SK-N-SH (cell line): ENCODE data around the gene GPR25. TPM values are rescaled to one million over a fixed set of nuclear protein-coding genes. Genes with fewer than 3 reads are reported as not detected.

Experiments
- CTCF ChIA-PET: fragments of 300-600, 350-600 bp; formaldehyde crosslinking; extraction: SDS; loops from one replicate; lab custom pipeline; 2021; lab: Yijun Ruan, JAX
- POLR2A ChIA-PET: fragments of 350-600 bp; sonication (Branson Sonifier 250); formaldehyde crosslinking; extraction: SDS; loops from one replicate; lab custom pipeline; 2020; ENCODE audit warnings: antibody characterized with exemption, inconsistent platforms; lab: Yijun Ruan, JAX
- DNase-seq: peaks from one replicate; pipeline ENCODE4 v3.0.0; 2012
- H2AFZ ChIP-seq: fragments of 200-600 bp; sonication (generic); 2 replicates; pipeline ENCODE4 v1.8.1; 2016; ENCODE audit warnings: antibody characterized with exemption, mild to moderate bottlenecking, low read depth
- H3F3A ChIP-seq: fragments of 200-600 bp; sonication (generic); replicated peaks from 2 replicates; pipeline ENCODE3; 2016; ENCODE audit warnings: antibody characterized with exemption, mild to moderate bottlenecking; ENCODE audit not compliant: insufficient read depth
- H3K27ac ChIP-seq, 2 experiments: fragments of 200-500 bp in 1 of 2; fragments of 200-600 bp in 1 of 2; sonication (Bioruptor generic) in 1 of 2; sonication (generic), shearing (Covaris generic) in 1 of 2; 2 replicates each; pipeline versions ENCODE4 v1.5.1 to v1.6.1; 2014 to 2016; ENCODE audit warnings: low read depth in 2 of 2, inconsistent platforms in 1 of 2, low read length in 1 of 2, mild to moderate bottlenecking in 1 of 2, mixed read lengths in 1 of 2
- H3K27me3 ChIP-seq: fragments of 200-600 bp; sonication (generic), shearing (Covaris generic); 2 replicates; pipeline ENCODE4 v1.6.1; 2016; ENCODE audit warnings: mixed run types; ENCODE audit not compliant: insufficient read depth
- H3K36me3 ChIP-seq, 2 experiments: fragments of 200-500 bp in 1 of 2; fragments of 200-600 bp in 1 of 2; sonication (Bioruptor generic) in 1 of 2; sonication (generic) in 1 of 2; replicated peaks in 1 of 2; 2 replicates each; pipeline versions ENCODE3 to v1.5.1; 2014 to 2016; ENCODE audit warnings: low read length in 1 of 2, mild to moderate bottlenecking in 1 of 2; ENCODE audit not compliant: insufficient read depth in 2 of 2, control insufficient read depth in 1 of 2
- H3K4me1 ChIP-seq, 2 experiments: fragments of 200-500 bp in 1 of 2; fragments of 200-600 bp in 1 of 2; sonication (Bioruptor generic) in 1 of 2; sonication (generic), shearing (Covaris generic) in 1 of 2; 2 replicates each; pipeline versions ENCODE4 v1.5.1 to v1.6.1; 2014 to 2016; ENCODE audit warnings: low read depth in 1 of 2, low read length in 1 of 2, mixed run types in 1 of 2; ENCODE audit not compliant: insufficient read depth in 2 of 2, control insufficient read depth in 1 of 2
- H3K4me2 ChIP-seq: fragments of 200-600 bp; sonication (generic), shearing (Covaris generic); 2 replicates; pipeline ENCODE4 v1.6.1; 2017; ENCODE audit warnings: mixed run types
- H3K4me3 ChIP-seq, 2 experiments: fragments of 200-500 bp in 1 of 2; fragments of 200-600 bp in 1 of 2; sonication (Bioruptor generic) in 1 of 2; sonication (generic), shearing (Covaris generic) in 1 of 2; 2 replicates each; pipeline versions ENCODE4 v1.5.1 to v1.8.1; 2014 to 2016; ENCODE audit warnings: low read depth in 2 of 2, inconsistent platforms in 1 of 2, low read length in 1 of 2, mild to moderate bottlenecking in 1 of 2, mixed read lengths in 1 of 2, moderate library complexity in 1 of 2
- H3K79me2 ChIP-seq: fragments of 200-600 bp; sonication (generic); 2 replicates; pipeline ENCODE4 v1.8.1; 2017; ENCODE audit warnings: mild to moderate bottlenecking; ENCODE audit not compliant: insufficient read depth
- H3K9ac ChIP-seq: fragments of 200-600 bp; sonication (generic); 2 replicates; pipeline ENCODE4 v1.6.1; 2017; ENCODE audit warnings: mixed run types
- H3K9me2 ChIP-seq: fragments of 200-600 bp; sonication (generic); 2 replicates; pipeline ENCODE4 v1.6.1; 2017; ENCODE audit warnings: mixed run types
- H3K9me3 ChIP-seq: fragments of 200-600 bp; sonication (generic); 2 replicates; pipeline ENCODE4 v1.6.1; 2017; ENCODE audit warnings: mixed run types, mild to moderate bottlenecking, moderate library complexity
- H4K20me1 ChIP-seq: fragments of 200-600 bp; sonication (generic); 2 replicates; pipeline ENCODE4 v1.6.1; 2017; ENCODE audit warnings: mild to moderate bottlenecking, mixed run types; ENCODE audit not compliant: insufficient read depth
- EP300 ChIP-seq, 2 experiments: IDR thresholded peaks; 2 replicates each; pipeline versions ENCODE4 v1.4.0 to v1.6.1; 2012; ENCODE audit warnings: borderline replicate concordance in 1 of 2, low read depth in 1 of 2, low read length in 1 of 2
- GATA2 ChIP-seq: sonication (generic); formaldehyde crosslinking; IDR thresholded peaks from 2 replicates; pipeline ENCODE4 v1.5.0; 2020; ENCODE audit warnings: mild to moderate bottlenecking, missing genetic modification reagents
- JUND ChIP-seq: IDR thresholded peaks from 2 replicates; pipeline ENCODE4 v1.4.0; 2012
- POLR2AphosphoS5 ChIP-seq: IDR thresholded peaks from 2 replicates; pipeline ENCODE4 v1.6.1; 2012; ENCODE audit warnings: low read depth, low read length
- RCOR1 ChIP-seq: fragments of 150-350 bp; IDR thresholded peaks from 2 replicates; pipeline ENCODE4 v1.6.1; 2017; ENCODE audit warnings: antibody characterized with exemption, low read length
- RFX5 ChIP-seq: IDR thresholded peaks from 2 replicates; pipeline ENCODE4 v1.6.1; 2012; ENCODE audit warnings: mild to moderate bottlenecking, improper control_type of control experiment, low read length
- TAF1 ChIP-seq: IDR thresholded peaks from 2 replicates; pipeline ENCODE4 v1.6.1; 2012; ENCODE audit warnings: low read depth, mild to moderate bottlenecking, low read length, moderate library complexity, borderline replicate concordance
- TEAD4 ChIP-seq: IDR thresholded peaks from 2 replicates; pipeline ENCODE4 v1.4.0; 2012; ENCODE audit warnings: mild to moderate bottlenecking, borderline replicate concordance; ENCODE audit not compliant: insufficient read depth
- YY1 ChIP-seq: IDR thresholded peaks from 2 replicates; pipeline ENCODE4 v1.4.0; 2012; ENCODE audit warnings: low read depth, mild to moderate bottlenecking
- WGBS: methylation state at CpG from one replicate; pipeline ENCODE4 v1.1.6; 2017; ENCODE audit warnings: low lambda C conversion rate; 5-methylcytosine and 5-hydroxymethylcytosine counted together
- polyA plus RNA-seq, 3 experiments: library from polyadenylated mRNA; depleted of rRNA; stranded (reverse); fragments of >200 nt; gene quantifications; 2 replicates each; pipeline ENCODE4 v1.2.3, GENCODE V29; 2012
- TF ChIP-seq, protein P1 (sequence below): fragments of 150-350 bp; IDR thresholded peaks from 2 replicates; pipeline ENCODE4 v1.6.1; 2017; ENCODE audit warnings: antibody characterized with exemption, low read length, low read depth, borderline replicate concordance
- TF ChIP-seq, protein P2 (sequence below): IDR thresholded peaks from 2 replicates; pipeline ENCODE4 v1.4.0; 2012; ENCODE audit warnings: low read depth, borderline replicate concordance
- TF ChIP-seq, protein P3 (sequence below): IDR thresholded peaks from 2 replicates; pipeline ENCODE4 v1.4.0; 2012; ENCODE audit warnings: low read depth
- TF ChIP-seq, protein P4 (sequence below): IDR thresholded peaks from 2 replicates; pipeline ENCODE4 v1.4.0; 2012; ENCODE audit warnings: low read depth, borderline replicate concordance
- TF ChIP-seq, protein P5 (sequence below): fragments of 200-600 bp; sonication (generic); IDR thresholded peaks from 2 replicates; pipeline ENCODE4 v1.6.1; 2017; ENCODE audit warnings: antibody characterized with exemption, mild to moderate bottlenecking, moderate library complexity
- TF ChIP-seq, protein P6 (sequence below): IDR thresholded peaks from 2 replicates; pipeline ENCODE4 v1.6.1; 2012; ENCODE audit warnings: mild to moderate bottlenecking, low read depth, low read length, moderate library complexity

The GPR25 gene
- polyA plus RNA-seq, 1 of the 3 experiments (the other 2 are of a cell fraction) = not detected

DNA sequence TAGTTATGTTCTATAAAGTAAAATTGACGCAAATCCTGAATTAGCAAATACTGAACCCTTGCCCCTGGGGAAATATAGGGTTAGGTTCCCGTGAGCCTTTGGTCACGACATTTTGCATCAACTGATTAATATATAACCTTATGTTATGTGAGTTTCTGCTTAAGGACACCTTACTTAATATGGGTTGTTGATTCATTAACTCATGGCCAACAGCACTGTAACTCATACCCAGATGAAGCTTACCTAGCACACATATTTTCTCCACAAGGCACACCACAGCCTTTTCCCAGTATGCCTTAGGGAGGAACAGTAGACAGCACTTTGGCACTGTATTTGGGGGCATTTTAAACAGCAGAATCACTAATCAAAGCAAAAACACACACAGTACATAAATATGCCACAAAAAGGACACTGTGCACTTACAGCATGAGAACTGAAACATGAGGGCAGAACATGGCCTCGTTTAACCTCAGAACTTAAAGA, 37.0 kb downstream of the GPR25 start:
- CTCF ChIA-PET = no interaction called here
- Histone ChIP-seq H3K4me3 (no peak overlapping the region), H3K9me3 (no peaks in the 10 kb centered on the region), H3K27ac (no peak overlapping the region), H3K4me1 (no peaks in the 10 kb centered on the region), H3F3A (no peaks in the 10 kb centered on the region), H3K27me3 (no peaks in the 10 kb centered on the region), H3K36me3 (no peaks in the 10 kb centered on the region), H3K79me2 (no peaks in the 10 kb centered on the region), H2AFZ (no peak overlapping the region), H3K4me2 (no peak overlapping the region), H3K9ac (no peak overlapping the region), H3K9me2 (no peaks in the 10 kb centered on the region), H4K20me1 (no peaks in the 10 kb centered on the region)
- WGBS = 81% methylated on average over 4 of the region's 4 CpGs
- DNase-seq = no peak
- POLR2A ChIA-PET = no interaction called here
- TF ChIP-seq EP300 (IDR thresholded peaks at IDR 0.05; ENCODE audit: borderline replicate concordance in 1 of 2, low read depth in 1 of 2, low read length in 1 of 2) = no peak
- TF ChIP-seq, protein P1, sequence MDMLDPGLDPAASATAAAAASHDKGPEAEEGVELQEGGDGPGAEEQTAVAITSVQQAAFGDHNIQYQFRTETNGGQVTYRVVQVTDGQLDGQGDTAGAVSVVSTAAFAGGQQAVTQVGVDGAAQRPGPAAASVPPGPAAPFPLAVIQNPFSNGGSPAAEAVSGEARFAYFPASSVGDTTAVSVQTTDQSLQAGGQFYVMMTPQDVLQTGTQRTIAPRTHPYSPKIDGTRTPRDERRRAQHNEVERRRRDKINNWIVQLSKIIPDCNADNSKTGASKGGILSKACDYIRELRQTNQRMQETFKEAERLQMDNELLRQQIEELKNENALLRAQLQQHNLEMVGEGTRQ = no peak
- TF ChIP-seq RFX5 = no peak
- TF ChIP-seq, protein P2, sequence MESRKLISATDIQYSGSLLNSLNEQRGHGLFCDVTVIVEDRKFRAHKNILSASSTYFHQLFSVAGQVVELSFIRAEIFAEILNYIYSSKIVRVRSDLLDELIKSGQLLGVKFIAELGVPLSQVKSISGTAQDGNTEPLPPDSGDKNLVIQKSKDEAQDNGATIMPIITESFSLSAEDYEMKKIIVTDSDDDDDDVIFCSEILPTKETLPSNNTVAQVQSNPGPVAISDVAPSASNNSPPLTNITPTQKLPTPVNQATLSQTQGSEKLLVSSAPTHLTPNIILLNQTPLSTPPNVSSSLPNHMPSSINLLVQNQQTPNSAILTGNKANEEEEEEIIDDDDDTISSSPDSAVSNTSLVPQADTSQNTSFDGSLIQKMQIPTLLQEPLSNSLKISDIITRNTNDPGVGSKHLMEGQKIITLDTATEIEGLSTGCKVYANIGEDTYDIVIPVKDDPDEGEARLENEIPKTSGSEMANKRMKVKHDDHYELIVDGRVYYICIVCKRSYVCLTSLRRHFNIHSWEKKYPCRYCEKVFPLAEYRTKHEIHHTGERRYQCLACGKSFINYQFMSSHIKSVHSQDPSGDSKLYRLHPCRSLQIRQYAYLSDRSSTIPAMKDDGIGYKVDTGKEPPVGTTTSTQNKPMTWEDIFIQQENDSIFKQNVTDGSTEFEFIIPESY = no peak

DNA sequence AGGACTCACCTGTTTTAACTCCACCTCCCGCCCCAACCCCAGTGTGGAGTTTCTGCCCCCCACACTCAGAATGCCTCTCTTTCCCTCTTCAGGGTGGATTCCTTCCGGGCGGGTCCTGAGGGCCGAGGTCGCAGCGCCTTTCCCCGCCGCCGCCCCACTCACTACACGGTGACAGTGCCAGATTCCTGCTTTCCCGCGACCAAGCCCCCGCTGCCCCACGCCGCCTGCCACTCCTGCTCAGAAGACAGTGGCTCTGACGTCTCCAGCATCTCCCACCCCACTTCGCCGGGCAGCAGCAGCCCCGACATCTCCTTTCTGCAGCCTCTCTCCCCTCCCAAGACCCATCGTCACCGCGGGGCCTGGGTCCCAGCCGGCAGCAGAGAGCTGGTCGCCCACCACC, 38.6 kb downstream of the GPR25 start:
- no peaks in the 10 kb centered on the region for H3K4me1 ChIP-seq
- no peak for DNase-seq
- no peaks in the 10 kb centered on the region for H3K27me3 ChIP-seq
- H3K9ac ChIP-seq = no peak overlapping the region
- no peak overlapping the region for H2AFZ ChIP-seq
- H3K79me2 ChIP-seq = no peaks in the 10 kb centered on the region
- ChIA-PET CTCF (no interaction called here), POLR2A (no interaction called here)
- H3K4me2 ChIP-seq = no peak overlapping the region
- H4K20me1 ChIP-seq = no peaks in the 10 kb centered on the region
- H3K4me3 ChIP-seq = no peak overlapping the region
- H3K9me2 ChIP-seq = no peaks in the 10 kb centered on the region
- no peaks in the 10 kb centered on the region for H3K36me3 ChIP-seq
- no peaks in the 10 kb centered on the region for H3K9me3 ChIP-seq
- 91% methylated on average over 23 of the region's 24 CpGs for WGBS
- H3F3A ChIP-seq = no peaks in the 10 kb centered on the region
- H3K27ac ChIP-seq = no peak overlapping the region
- TF ChIP-seq POLR2AphosphoS5 (no peak), RCOR1 (no peak), TEAD4 (no peak), GATA2 (CRISPR knock-in tag) (no peak), YY1 (no peak), TAF1 (no peak), JUND (no peak)
- TF ChIP-seq, protein P3, sequence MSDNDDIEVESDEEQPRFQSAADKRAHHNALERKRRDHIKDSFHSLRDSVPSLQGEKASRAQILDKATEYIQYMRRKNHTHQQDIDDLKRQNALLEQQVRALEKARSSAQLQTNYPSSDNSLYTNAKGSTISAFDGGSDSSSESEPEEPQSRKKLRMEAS = no peak
- TF ChIP-seq, protein P1 = no peak
- TF ChIP-seq, protein P4, sequence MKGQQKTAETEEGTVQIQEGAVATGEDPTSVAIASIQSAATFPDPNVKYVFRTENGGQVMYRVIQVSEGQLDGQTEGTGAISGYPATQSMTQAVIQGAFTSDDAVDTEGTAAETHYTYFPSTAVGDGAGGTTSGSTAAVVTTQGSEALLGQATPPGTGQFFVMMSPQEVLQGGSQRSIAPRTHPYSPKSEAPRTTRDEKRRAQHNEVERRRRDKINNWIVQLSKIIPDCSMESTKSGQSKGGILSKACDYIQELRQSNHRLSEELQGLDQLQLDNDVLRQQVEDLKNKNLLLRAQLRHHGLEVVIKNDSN = no peak
- TF ChIP-seq, protein P5, sequence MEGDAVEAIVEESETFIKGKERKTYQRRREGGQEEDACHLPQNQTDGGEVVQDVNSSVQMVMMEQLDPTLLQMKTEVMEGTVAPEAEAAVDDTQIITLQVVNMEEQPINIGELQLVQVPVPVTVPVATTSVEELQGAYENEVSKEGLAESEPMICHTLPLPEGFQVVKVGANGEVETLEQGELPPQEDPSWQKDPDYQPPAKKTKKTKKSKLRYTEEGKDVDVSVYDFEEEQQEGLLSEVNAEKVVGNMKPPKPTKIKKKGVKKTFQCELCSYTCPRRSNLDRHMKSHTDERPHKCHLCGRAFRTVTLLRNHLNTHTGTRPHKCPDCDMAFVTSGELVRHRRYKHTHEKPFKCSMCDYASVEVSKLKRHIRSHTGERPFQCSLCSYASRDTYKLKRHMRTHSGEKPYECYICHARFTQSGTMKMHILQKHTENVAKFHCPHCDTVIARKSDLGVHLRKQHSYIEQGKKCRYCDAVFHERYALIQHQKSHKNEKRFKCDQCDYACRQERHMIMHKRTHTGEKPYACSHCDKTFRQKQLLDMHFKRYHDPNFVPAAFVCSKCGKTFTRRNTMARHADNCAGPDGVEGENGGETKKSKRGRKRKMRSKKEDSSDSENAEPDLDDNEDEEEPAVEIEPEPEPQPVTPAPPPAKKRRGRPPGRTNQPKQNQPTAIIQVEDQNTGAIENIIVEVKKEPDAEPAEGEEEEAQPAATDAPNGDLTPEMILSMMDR = no peak
- TF ChIP-seq, protein P6, sequence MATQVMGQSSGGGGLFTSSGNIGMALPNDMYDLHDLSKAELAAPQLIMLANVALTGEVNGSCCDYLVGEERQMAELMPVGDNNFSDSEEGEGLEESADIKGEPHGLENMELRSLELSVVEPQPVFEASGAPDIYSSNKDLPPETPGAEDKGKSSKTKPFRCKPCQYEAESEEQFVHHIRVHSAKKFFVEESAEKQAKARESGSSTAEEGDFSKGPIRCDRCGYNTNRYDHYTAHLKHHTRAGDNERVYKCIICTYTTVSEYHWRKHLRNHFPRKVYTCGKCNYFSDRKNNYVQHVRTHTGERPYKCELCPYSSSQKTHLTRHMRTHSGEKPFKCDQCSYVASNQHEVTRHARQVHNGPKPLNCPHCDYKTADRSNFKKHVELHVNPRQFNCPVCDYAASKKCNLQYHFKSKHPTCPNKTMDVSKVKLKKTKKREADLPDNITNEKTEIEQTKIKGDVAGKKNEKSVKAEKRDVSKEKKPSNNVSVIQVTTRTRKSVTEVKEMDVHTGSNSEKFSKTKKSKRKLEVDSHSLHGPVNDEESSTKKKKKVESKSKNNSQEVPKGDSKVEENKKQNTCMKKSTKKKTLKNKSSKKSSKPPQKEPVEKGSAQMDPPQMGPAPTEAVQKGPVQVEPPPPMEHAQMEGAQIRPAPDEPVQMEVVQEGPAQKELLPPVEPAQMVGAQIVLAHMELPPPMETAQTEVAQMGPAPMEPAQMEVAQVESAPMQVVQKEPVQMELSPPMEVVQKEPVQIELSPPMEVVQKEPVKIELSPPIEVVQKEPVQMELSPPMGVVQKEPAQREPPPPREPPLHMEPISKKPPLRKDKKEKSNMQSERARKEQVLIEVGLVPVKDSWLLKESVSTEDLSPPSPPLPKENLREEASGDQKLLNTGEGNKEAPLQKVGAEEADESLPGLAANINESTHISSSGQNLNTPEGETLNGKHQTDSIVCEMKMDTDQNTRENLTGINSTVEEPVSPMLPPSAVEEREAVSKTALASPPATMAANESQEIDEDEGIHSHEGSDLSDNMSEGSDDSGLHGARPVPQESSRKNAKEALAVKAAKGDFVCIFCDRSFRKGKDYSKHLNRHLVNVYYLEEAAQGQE = no peak
